ENCODE measurements around the gene UBA3. TPM values are rescaled to one million over a fixed set of nuclear protein-coding genes. Genes with fewer than 3 reads are reported as not detected.

Gene UBA3
- total and polyA plus RNA-seq, 4 donors = 32.2 to 59.7 (median 38.1) TPM

DNA sequence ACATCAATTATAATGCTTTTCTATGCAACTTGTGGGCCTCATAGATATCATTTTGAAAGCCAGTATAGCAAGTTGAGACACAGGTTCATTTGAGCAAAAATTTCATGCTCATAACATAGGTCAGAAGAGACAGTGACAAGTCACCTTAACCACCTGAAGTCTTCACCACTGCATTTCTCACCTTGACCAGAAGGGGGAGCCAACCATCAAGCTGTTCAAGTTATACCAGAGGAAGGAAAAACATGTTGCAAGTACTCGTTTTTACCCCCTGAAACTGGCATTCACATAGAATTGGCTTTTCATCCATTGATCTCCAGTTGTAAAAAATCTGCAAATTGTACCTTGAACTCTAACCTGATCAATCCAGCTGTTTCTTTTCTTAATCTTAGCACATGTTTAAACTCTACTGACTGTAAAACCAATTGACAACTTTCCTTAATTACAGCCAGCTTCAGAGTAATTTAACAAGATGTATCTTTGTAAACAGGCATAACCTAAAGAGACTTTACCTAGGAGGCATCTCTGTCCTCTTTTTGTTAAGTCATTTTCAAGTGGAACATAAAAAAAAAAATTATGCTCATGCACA, 40.8 kb upstream of the UBA3 start:
- DNase-seq (peak in 1 of 2 donors; percentile 60), ATAC-seq (ENCODE audit: low FRiP score) (peak; percentile 66)
- Histone ChIP-seq H3K9me3 (ENCODE audit: control insufficient read depth, low read length) (no peaks in the 10 kb centered on the region), H3K4me3 (ENCODE audit: low read length in 2 of 2) (no peak overlapping the region), H3K27me3 (ENCODE audit: control insufficient read depth in 1 of 2, insufficient read depth in 2 of 2, low read length in 1 of 2) (no peaks in the 10 kb centered on the region), H3K36me3 (ENCODE audit: control insufficient read depth in 1 of 2, insufficient read depth in 2 of 2, low read length in 1 of 2) (no peaks in the 10 kb centered on the region), H3K27ac (ENCODE audit: low read depth in 1 of 2, low read length in 2 of 2) (no peak overlapping the region), H3K4me1 (ENCODE audit: control insufficient read depth in 1 of 2, insufficient read depth in 2 of 2, low read length in 2 of 2) (no peaks in the 10 kb centered on the region)
- WGBS, 2 donors = 0% methylated on average over 1 of the region's 1 CpG
- intact Hi-C loops (cut with DNase I) = no loop called here

GRCh38 chr3:69119681-69120080, 39.5 kb upstream of the UBA3 start:
- no peak overlapping the region for H3K27ac ChIP-seq (ENCODE audit: low read depth in 1 of 2, low read length in 2 of 2)
- no peaks in the 10 kb centered on the region for H3K4me1 ChIP-seq (ENCODE audit: control insufficient read depth in 1 of 2, insufficient read depth in 2 of 2, low read length in 2 of 2)
- H3K36me3 ChIP-seq (ENCODE audit: control insufficient read depth in 1 of 2, insufficient read depth in 2 of 2, low read length in 1 of 2) = no peaks in the 10 kb centered on the region
- ATAC-seq (ENCODE audit: low FRiP score) = no peak
- no peak overlapping the region for H3K4me3 ChIP-seq (ENCODE audit: low read length in 2 of 2)
- no peak for DNase-seq
- H3K9me3 ChIP-seq (ENCODE audit: control insufficient read depth, low read length) = no peaks in the 10 kb centered on the region
- 95% methylated on average over 5 of the region's 5 CpGs for WGBS, 2 donors
- intact Hi-C loops (cut with DNase I) = no loop called here
- no peaks in the 10 kb centered on the region for H3K27me3 ChIP-seq (ENCODE audit: control insufficient read depth in 1 of 2, insufficient read depth in 2 of 2, low read length in 1 of 2)

- intact Hi-C loops (cut with DNase I) = no loop called here
- no peaks in the 10 kb centered on the region for H3K4me1 ChIP-seq (ENCODE audit: control insufficient read depth in 1 of 2, insufficient read depth in 2 of 2, low read length in 2 of 2)
- no peak for ATAC-seq (ENCODE audit: low FRiP score)
Measured at GRCh38 chr3:69119138-69119537, 39.0 kb upstream of the UBA3 start.

DNA sequence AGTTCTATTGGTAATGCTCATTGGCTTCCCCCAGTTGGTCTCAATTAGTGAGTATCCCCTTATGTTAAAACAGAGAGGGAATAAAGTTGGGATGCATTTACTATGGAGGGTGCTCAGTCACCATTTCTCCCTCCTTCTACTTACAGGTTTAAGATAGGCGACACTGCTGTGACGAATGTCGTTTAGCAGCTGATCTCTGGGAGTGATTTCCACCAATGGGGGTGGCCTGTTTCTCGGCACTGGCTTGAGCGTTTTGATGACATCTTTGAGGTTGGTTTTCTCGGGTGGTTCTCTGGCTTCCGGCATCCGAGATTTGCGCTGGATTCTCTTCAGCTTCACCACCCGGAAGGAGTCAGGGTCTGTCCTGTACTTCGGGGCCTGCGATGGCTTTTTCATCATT, 38.4 kb upstream of the UBA3 start:
- intact Hi-C loops (cut with DNase I) = no loop called here
- Histone ChIP-seq H3K27me3 (ENCODE audit: control insufficient read depth in 1 of 2, insufficient read depth in 2 of 2, low read length in 1 of 2) (no peaks in the 10 kb centered on the region), H3K27ac (ENCODE audit: low read depth in 1 of 2, low read length in 2 of 2) (no peak overlapping the region), H3K36me3 (ENCODE audit: control insufficient read depth in 1 of 2, insufficient read depth in 2 of 2, low read length in 1 of 2) (no peaks in the 10 kb centered on the region), H3K9me3 (ENCODE audit: control insufficient read depth, low read length) (no peaks in the 10 kb centered on the region), H3K4me3 (ENCODE audit: low read length in 2 of 2) (no peak overlapping the region), H3K4me1 (ENCODE audit: control insufficient read depth in 1 of 2, insufficient read depth in 2 of 2, low read length in 2 of 2) (no peaks in the 10 kb centered on the region)
- WGBS, 2 donors = 97 to 98% methylated on average over 12 of the region's 12 CpGs
- ATAC-seq (ENCODE audit: low FRiP score) (no peak), DNase-seq (no peak)

More at GRCh38 chr3:69119138-69119537, 39.0 kb upstream of the UBA3 start:
- WGBS, 2 donors = 90 to 92% methylated on average over 6 of the region's 6 CpGs
- H3K4me3 ChIP-seq (ENCODE audit: low read length in 2 of 2) = no peak overlapping the region
- H3K27ac ChIP-seq (ENCODE audit: low read depth in 1 of 2, low read length in 2 of 2) = no peak overlapping the region
- H3K9me3 ChIP-seq (ENCODE audit: control insufficient read depth, low read length) = no peaks in the 10 kb centered on the region
- H3K27me3 ChIP-seq (ENCODE audit: control insufficient read depth in 1 of 2, insufficient read depth in 2 of 2, low read length in 1 of 2) = no peaks in the 10 kb centered on the region
- no peak for DNase-seq
- H3K36me3 ChIP-seq (ENCODE audit: control insufficient read depth in 1 of 2, insufficient read depth in 2 of 2, low read length in 1 of 2) = no peaks in the 10 kb centered on the region

DNA sequence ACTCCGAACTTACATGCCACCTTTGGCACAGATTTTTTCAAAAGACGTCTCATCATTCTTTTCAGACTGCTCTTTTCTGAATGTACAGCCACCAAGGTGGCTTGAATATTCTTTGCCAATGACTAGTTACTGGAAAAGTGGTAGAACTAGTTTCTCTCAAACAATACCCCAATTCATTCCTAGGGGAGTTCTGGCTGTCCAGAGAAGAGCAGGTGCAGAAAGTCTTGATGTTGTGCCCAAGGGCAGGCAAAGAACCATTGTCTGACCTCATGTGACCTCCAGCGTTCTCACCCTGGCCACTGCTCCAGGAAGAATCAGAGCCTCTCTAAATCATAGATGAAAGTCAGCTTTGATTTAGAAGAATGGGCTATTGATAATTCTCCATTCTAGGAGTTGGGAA, 36.7 kb upstream of the UBA3 start:
- Histone ChIP-seq H3K4me1 (ENCODE audit: control insufficient read depth in 1 of 2, insufficient read depth in 2 of 2, low read length in 2 of 2) (no peaks in the 10 kb centered on the region), H3K36me3 (ENCODE audit: control insufficient read depth in 1 of 2, insufficient read depth in 2 of 2, low read length in 1 of 2) (no peaks in the 10 kb centered on the region), H3K27me3 (ENCODE audit: control insufficient read depth in 1 of 2, insufficient read depth in 2 of 2, low read length in 1 of 2) (no peaks in the 10 kb centered on the region), H3K4me3 (ENCODE audit: low read length in 2 of 2) (no peak overlapping the region), H3K27ac (ENCODE audit: low read depth in 1 of 2, low read length in 2 of 2) (no peak overlapping the region), H3K9me3 (ENCODE audit: control insufficient read depth, low read length) (no peaks in the 10 kb centered on the region)
- DNase-seq (no peak), ATAC-seq (ENCODE audit: low FRiP score) (no peak)
- intact Hi-C loops (cut with DNase I) = no loop called here
- WGBS, 2 donors = 81% methylated on average over 3 of the region's 3 CpGs

DNA sequence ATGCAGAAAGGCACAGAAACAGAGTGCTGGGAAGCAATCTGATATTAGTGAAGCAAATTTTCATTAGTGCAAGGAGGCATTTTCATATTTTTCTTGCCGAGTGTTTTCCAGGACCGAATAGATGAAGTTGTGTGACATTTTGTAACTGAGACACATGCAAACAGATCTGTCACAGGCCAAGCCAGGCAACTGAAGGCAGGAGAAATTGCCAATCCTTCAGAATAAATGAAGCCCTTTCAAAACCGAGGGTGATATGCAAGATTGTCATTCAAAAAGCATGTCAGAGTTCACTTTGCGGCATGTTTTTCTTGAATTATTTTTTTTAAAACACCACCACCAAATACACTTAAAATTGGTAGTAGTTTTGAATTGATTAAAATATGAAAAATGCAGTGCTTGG, 36.0 kb upstream of the UBA3 start:
- no peak overlapping the region for H3K27ac ChIP-seq (ENCODE audit: low read depth in 1 of 2, low read length in 2 of 2)
- no peaks in the 10 kb centered on the region for H3K9me3 ChIP-seq (ENCODE audit: control insufficient read depth, low read length)
- no peaks in the 10 kb centered on the region for H3K27me3 ChIP-seq (ENCODE audit: control insufficient read depth in 1 of 2, insufficient read depth in 2 of 2, low read length in 1 of 2)
- intact Hi-C loops (cut with DNase I) = no loop called here
- no peak overlapping the region for H3K4me3 ChIP-seq (ENCODE audit: low read length in 2 of 2)
- WGBS, 2 donors = 46 to 48% methylated on average over 4 of the region's 4 CpGs
- no peak for DNase-seq
- no peak for ATAC-seq (ENCODE audit: low FRiP score)
- no peaks in the 10 kb centered on the region for H3K36me3 ChIP-seq (ENCODE audit: control insufficient read depth in 1 of 2, insufficient read depth in 2 of 2, low read length in 1 of 2)
- H3K4me1 ChIP-seq (ENCODE audit: control insufficient read depth in 1 of 2, insufficient read depth in 2 of 2, low read length in 2 of 2) = no peaks in the 10 kb centered on the region

GRCh38 chr3:69115731-69116130, 35.6 kb upstream of the UBA3 start:
- Histone ChIP-seq H3K9me3 (ENCODE audit: control insufficient read depth, low read length) (no peaks in the 10 kb centered on the region), H3K4me3 (ENCODE audit: low read length in 2 of 2) (no peak overlapping the region), H3K36me3 (ENCODE audit: control insufficient read depth in 1 of 2, insufficient read depth in 2 of 2, low read length in 1 of 2) (no peaks in the 10 kb centered on the region), H3K27me3 (ENCODE audit: control insufficient read depth in 1 of 2, insufficient read depth in 2 of 2, low read length in 1 of 2) (no peaks in the 10 kb centered on the region), H3K27ac (ENCODE audit: low read depth in 1 of 2, low read length in 2 of 2) (no peak overlapping the region), H3K4me1 (ENCODE audit: control insufficient read depth in 1 of 2, insufficient read depth in 2 of 2, low read length in 2 of 2) (no peaks in the 10 kb centered on the region)
- DNase-seq (no peak), ATAC-seq (ENCODE audit: low FRiP score) (no peak)
- 8 to 10% methylated on average over 2 of the region's 2 CpGs for WGBS, 2 donors
- intact Hi-C loops (cut with DNase I) = no loop called here

GRCh38 chr3:69113536-69113935, 33.4 kb upstream of the UBA3 start:
- intact Hi-C loops (cut with DNase I) = no loop called here
- no peaks in the 10 kb centered on the region for H3K9me3 ChIP-seq (ENCODE audit: control insufficient read depth, low read length)
- no peaks in the 10 kb centered on the region for H3K36me3 ChIP-seq (ENCODE audit: control insufficient read depth in 1 of 2, insufficient read depth in 2 of 2, low read length in 1 of 2)
- H3K27ac ChIP-seq (ENCODE audit: low read depth in 1 of 2, low read length in 2 of 2) = no peak overlapping the region
- DNase-seq (no peak), ATAC-seq (ENCODE audit: low FRiP score) (no peak)
- H3K4me1 ChIP-seq (ENCODE audit: control insufficient read depth in 1 of 2, insufficient read depth in 2 of 2, low read length in 2 of 2) = peaks cover 0 to 5% of the 10 kb centered on the region in 2 donors
- 62 to 73% methylated on average over 3 of the region's 3 CpGs for WGBS, 2 donors
- no peaks in the 10 kb centered on the region for H3K27me3 ChIP-seq (ENCODE audit: control insufficient read depth in 1 of 2, insufficient read depth in 2 of 2, low read length in 1 of 2)
- no peak overlapping the region for H3K4me3 ChIP-seq (ENCODE audit: low read length in 2 of 2)

DNA sequence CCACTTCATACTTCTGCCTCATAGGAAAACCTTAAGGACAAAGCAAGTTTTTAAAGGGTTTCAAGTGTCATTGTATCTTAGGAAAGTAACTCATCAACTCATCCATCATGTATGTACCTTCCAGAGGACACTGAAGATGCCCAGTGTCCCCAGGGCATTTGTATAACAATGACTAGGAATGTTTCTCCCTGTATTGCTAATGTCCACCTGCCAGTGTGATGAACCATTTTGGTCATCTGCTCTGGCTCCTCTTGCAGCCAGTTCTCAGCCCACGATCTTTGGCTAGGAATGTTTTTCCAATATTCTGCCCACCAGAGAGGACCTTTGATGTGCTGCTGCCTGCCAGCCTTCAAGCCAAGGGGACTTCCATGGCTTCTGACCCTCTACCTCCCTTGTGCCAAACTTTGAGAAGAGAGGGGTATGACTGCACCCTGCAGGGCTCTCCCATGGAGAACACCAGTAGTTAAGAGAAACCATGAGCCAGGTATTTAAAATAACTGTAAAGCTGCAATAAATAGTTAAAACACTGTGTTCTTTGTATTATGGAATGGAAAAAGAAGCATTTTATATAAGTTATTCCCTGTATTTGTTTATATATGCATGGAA, 30.9 kb upstream of the UBA3 start:
- ATAC-seq (ENCODE audit: low FRiP score) = no peak
- intact Hi-C loops (cut with DNase I) = no loop called here
- Histone ChIP-seq H3K4me1 (ENCODE audit: control insufficient read depth in 1 of 2, insufficient read depth in 2 of 2, low read length in 2 of 2) (peaks cover 0 to 5% of the 10 kb centered on the region in 2 donors), H3K36me3 (ENCODE audit: control insufficient read depth in 1 of 2, insufficient read depth in 2 of 2, low read length in 1 of 2) (no peaks in the 10 kb centered on the region), H3K4me3 (ENCODE audit: low read length in 2 of 2) (no peak overlapping the region), H3K27me3 (ENCODE audit: control insufficient read depth in 1 of 2, insufficient read depth in 2 of 2, low read length in 1 of 2) (no peaks in the 10 kb centered on the region), H3K9me3 (ENCODE audit: control insufficient read depth, low read length) (no peaks in the 10 kb centered on the region), H3K27ac (ENCODE audit: low read depth in 1 of 2, low read length in 2 of 2) (no peak overlapping the region)
- no peak for DNase-seq
- 37 to 48% methylated on average over 1 of the region's 1 CpG for WGBS, 2 donors

All from aorta (tissue), 5 donors.